DOHH2 (cell line): ENCODE data around the gene IGF2.

Source experiments
- H3F3A ChIP-seq: fragments of 200-600 bp; sonication (generic), shearing (Covaris generic); 2 replicates; pipeline ENCODE4 v1.6.0; 2016; ENCODE audit warnings: antibody characterized with exemption, mild to moderate bottlenecking; ENCODE audit not compliant: control insufficient read depth, insufficient read depth
- H3K27ac ChIP-seq: fragments of 200-600 bp; sonication (generic); 2 replicates; pipeline ENCODE4 v1.5.1; 2014; ENCODE audit warnings: low read depth, mild to moderate bottlenecking, low read length, moderate library complexity
- H3K27me3 ChIP-seq: fragments of 200-600 bp; sonication (generic); 2 replicates; pipeline ENCODE4 v1.6.1; 2014; ENCODE audit warnings: mild to moderate bottlenecking, low read length, mixed read lengths; ENCODE audit not compliant: control insufficient read depth
- H3K36me3 ChIP-seq: fragments of 200-600 bp; sonication (generic); 2 replicates; pipeline ENCODE4 v1.6.1; 2014; ENCODE audit warnings: mild to moderate bottlenecking, low read length, moderate library complexity, mixed read lengths; ENCODE audit not compliant: control insufficient read depth
- H3K4me1 ChIP-seq: fragments of 200-600 bp; sonication (generic); 2 replicates; pipeline ENCODE4 v1.6.1; 2014; ENCODE audit warnings: mild to moderate bottlenecking, low read length, mixed read lengths; ENCODE audit not compliant: control insufficient read depth
- H3K4me2 ChIP-seq: fragments of 200-600 bp; sonication (generic); 2 replicates; pipeline ENCODE4 v1.6.0; 2014; ENCODE audit warnings: mild to moderate bottlenecking, low read length, moderate library complexity
- H3K4me3 ChIP-seq: fragments of 200-600 bp; sonication (generic); 2 replicates; pipeline ENCODE4 v1.5.1; 2014; ENCODE audit warnings: mild to moderate bottlenecking, low read length, mixed read lengths
- H3K79me2 ChIP-seq: fragments of 200-600 bp; sonication (generic); 2 replicates; pipeline ENCODE4 v1.6.1; 2014; ENCODE audit warnings: mild to moderate bottlenecking, low read length, mixed read lengths; ENCODE audit not compliant: control insufficient read depth
- H3K9me2 ChIP-seq: fragments of 200-600 bp; sonication (generic); replicated peaks from 2 replicates; pipeline ENCODE4 v1.6.1; 2014; ENCODE audit warnings: mild to moderate bottlenecking, low read length, mixed read lengths; ENCODE audit not compliant: control insufficient read depth
- H3K9me3 ChIP-seq: fragments of 200-600 bp; sonication (generic); 2 replicates; pipeline ENCODE4 v1.6.1; 2014; ENCODE audit warnings: antibody characterized with exemption, low read length, mixed read lengths; ENCODE audit not compliant: control insufficient read depth, insufficient read depth
- H4K20me1 ChIP-seq: fragments of 200-600 bp; sonication (generic); 2 replicates; pipeline ENCODE4 v1.6.0; 2014; ENCODE audit warnings: low read depth, mild to moderate bottlenecking, antibody characterized with exemption, low read length, moderate library complexity; ENCODE audit not compliant: control insufficient read depth, insufficient read depth
- CTCF ChIP-seq: fragments of 200-600 bp; sonication (generic); IDR thresholded peaks from one replicate; pipeline ENCODE4 v1.5.1; 2014; ENCODE audit warnings: antibody characterized with exemption, mild to moderate bottlenecking, low read depth, low read length; ENCODE audit not compliant: poor library complexity, severe bottlenecking
- EZH2phosphoT487 ChIP-seq: fragments of 200-600 bp; sonication (generic); IDR thresholded peaks from 2 replicates; pipeline ENCODE4 v1.6.1; 2017; ENCODE audit warnings: borderline replicate concordance, mild to moderate bottlenecking, antibody characterized with exemption, low read length, moderate library complexity, mixed read lengths

Gene IGF2

GRCh38 chr11:2122222-2122906 lies 16.8 kb downstream of the IGF2 start:
- Histone ChIP-seq H4K20me1 (no peaks in the 10 kb centered on the region), H3K79me2 (no peaks in the 10 kb centered on the region), H3K36me3 (no peaks in the 10 kb centered on the region), H3F3A (no peaks in the 10 kb centered on the region), H3K27ac (no peak overlapping the region), H3K4me1 (no peaks in the 10 kb centered on the region), H3K27me3 (peaks cover 10% of the 10 kb centered on the region), H3K9me2 (no peaks in the 10 kb centered on the region), H3K4me2 (no peak overlapping the region), H3K4me3 (no peak overlapping the region), H3K9me3 (no peaks in the 10 kb centered on the region)
- TF ChIP-seq EZH2phosphoT487 (no peak), CTCF (no peak)

GRCh38 chr11:2121227-2122130 lies 17.7 kb downstream of the IGF2 start:
- TF ChIP-seq CTCF (no peak), EZH2phosphoT487 (no peak)
- H3K9me3 ChIP-seq = no peaks in the 10 kb centered on the region
- H3K27ac ChIP-seq = no peak overlapping the region
- no peaks in the 10 kb centered on the region for H3K36me3 ChIP-seq
- no peaks in the 10 kb centered on the region for H4K20me1 ChIP-seq
- no peaks in the 10 kb centered on the region for H3K9me2 ChIP-seq
- no peaks in the 10 kb centered on the region for H3K4me1 ChIP-seq
- H3K27me3 ChIP-seq = peaks cover 10% of the 10 kb centered on the region
- H3K4me2 ChIP-seq = no peak overlapping the region
- no peaks in the 10 kb centered on the region for H3K79me2 ChIP-seq
- no peak overlapping the region for H3K4me3 ChIP-seq
- no peaks in the 10 kb centered on the region for H3F3A ChIP-seq

GRCh38 chr11:2120359-2121100 lies 18.7 kb downstream of the IGF2 start:
- H3K36me3 ChIP-seq = no peaks in the 10 kb centered on the region
- H3K27me3 ChIP-seq = peaks cover 10% of the 10 kb centered on the region
- no peaks in the 10 kb centered on the region for H3K9me3 ChIP-seq
- no peak overlapping the region for H3K4me2 ChIP-seq
- no peak for TF ChIP-seq EZH2phosphoT487
- no peak overlapping the region for H3K4me3 ChIP-seq
- no peaks in the 10 kb centered on the region for H3K4me1 ChIP-seq
- H3F3A ChIP-seq = no peaks in the 10 kb centered on the region
- H3K9me2 ChIP-seq = no peaks in the 10 kb centered on the region
- H3K79me2 ChIP-seq = no peaks in the 10 kb centered on the region
- no peaks in the 10 kb centered on the region for H4K20me1 ChIP-seq
- no peak overlapping the region for H3K27ac ChIP-seq
